ENCODE measurements around the gene TSKU.

Gene TSKU

GRCh38 chr11:76794371-76795289 is 11.5 kb downstream of the TSKU start:
- TF ChIP-seq CTCF (IDR thresholded peaks at IDR 0.05; ENCODE audit: borderline replicate concordance, insufficient read depth, low read depth, low read length) = no peak
- H3K4me3 ChIP-seq (ENCODE audit: low read depth, low read length) = no peak overlapping the region

- H3K4me3 ChIP-seq (ENCODE audit: low read depth, low read length) = no peak overlapping the region
- no peak for TF ChIP-seq CTCF (IDR thresholded peaks at IDR 0.05; ENCODE audit: borderline replicate concordance, insufficient read depth, low read depth, low read length)
These were observed 12.3 kb downstream of the TSKU start for GRCh38 chr11:76795290-76795935.

GRCh38 chr11:76795936-76796441 is 12.8 kb downstream of the TSKU start:
- H3K4me3 ChIP-seq (ENCODE audit: low read depth, low read length) = no peak overlapping the region
- no peak for TF ChIP-seq CTCF (IDR thresholded peaks at IDR 0.05; ENCODE audit: borderline replicate concordance, insufficient read depth, low read depth, low read length)

- TF ChIP-seq CTCF (IDR thresholded peaks at IDR 0.05; ENCODE audit: borderline replicate concordance, insufficient read depth, low read depth, low read length) = no peak
- no peak overlapping the region for H3K4me3 ChIP-seq (ENCODE audit: low read depth, low read length)
These were observed 13.5 kb downstream of the TSKU start for GRCh38 chr11:76796511-76797198.

- no peak overlapping the region for H3K4me3 ChIP-seq (ENCODE audit: low read depth, low read length)
- TF ChIP-seq CTCF (IDR thresholded peaks at IDR 0.05; ENCODE audit: borderline replicate concordance, insufficient read depth, low read depth, low read length) = no peak
These were observed 14.4 kb downstream of the TSKU start for GRCh38 chr11:76797341-76798201.

GRCh38 chr11:76798202-76798581 is 15.0 kb downstream of the TSKU start:
- TF ChIP-seq CTCF (IDR thresholded peaks at IDR 0.05; ENCODE audit: borderline replicate concordance, insufficient read depth, low read depth, low read length) = no peak
- H3K4me3 ChIP-seq (ENCODE audit: low read depth, low read length) = no peak overlapping the region
